ENCODE measurements around the gene ZDHHC14.

- TF ChIP-seq EZH2 (IDR thresholded peaks at IDR 0.05; ENCODE audit: low read length) = no peak
- no peak for TF ChIP-seq CTCF (optimal IDR thresholded peaks at IDR 0.05 in 1 of 3, IDR thresholded peaks at IDR 0.05 in 1 of 3, conservative IDR thresholded peaks at IDR 0.05 in 1 of 3; ENCODE audit: extremely low read depth in 1 of 3, insufficient read depth in 2 of 3, low read length in 3 of 3)
Observed at GRCh38 chr6:157407646-157408045, 26.7 kb downstream of the ZDHHC14 start.
